Activated CD4-positive, alpha-beta T cell treated with anti-CD3 and anti-CD28 coated beads for 24 hours (primary cell): ENCODE results near the gene HGD.
"Not testable (repeated sequence)": the region's sequence is repeated elsewhere in the genome, so short reads cannot be mapped to it uniquely, and the experiment has no call there.

Source experiments
- DNase-seq, 2 donors: peaks; one replicate each; pipeline ENCODE4 v3.0.0-alpha.2; 2020; ENCODE audit warnings: low read depth in 2 of 2

The HGD gene

DNA sequence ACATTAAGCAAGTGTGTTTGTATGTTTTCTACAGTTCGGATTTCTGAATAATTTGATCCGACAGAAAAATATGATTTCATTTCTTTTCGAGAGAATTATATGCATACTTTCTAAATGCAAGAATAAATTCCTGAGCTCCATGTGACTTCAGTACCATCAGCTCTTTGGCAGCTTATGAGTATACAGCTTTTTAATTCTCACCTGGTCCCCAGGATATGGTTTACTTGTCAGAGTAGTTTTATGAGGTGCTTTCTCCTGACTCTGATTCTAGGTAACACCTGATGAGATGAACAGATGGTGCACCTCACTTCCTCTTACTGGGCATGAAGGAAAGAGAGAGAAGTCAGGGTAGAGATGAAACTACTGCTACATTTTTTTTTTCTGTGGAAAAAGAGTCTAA, 3.1 kb downstream of the HGD start:
- no peak for DNase-seq

DNA sequence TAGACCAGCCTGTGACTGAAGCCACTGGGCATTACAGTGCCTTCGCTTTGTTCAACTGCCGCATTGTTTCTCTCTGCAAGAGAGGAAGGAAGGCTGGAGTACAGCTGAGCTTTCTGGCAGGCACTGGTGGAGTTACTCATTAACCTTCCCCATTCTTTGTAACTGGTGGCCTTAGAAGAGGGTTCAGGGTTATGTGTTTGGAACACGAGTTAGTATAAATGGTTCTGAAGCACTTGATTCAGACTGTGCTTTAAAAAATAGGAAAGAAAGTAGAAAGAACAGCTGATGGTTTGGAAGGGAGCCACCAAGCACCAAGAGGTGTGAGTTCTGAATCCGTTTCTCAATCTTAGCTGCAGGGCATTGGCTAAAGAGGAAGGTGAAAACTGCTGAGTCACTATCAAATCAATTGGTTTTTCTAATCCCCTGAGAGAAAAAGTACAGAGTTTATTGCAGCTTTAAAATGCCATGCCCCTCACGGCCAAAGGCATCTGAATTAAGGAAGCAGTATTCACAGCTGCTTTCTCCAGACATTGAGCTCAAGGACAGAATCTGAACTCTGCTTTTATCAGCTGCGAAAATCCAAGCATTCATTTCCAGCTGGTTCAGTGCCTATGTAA, 3.6 kb downstream of the HGD start:
- DNase-seq: no peak

DNA sequence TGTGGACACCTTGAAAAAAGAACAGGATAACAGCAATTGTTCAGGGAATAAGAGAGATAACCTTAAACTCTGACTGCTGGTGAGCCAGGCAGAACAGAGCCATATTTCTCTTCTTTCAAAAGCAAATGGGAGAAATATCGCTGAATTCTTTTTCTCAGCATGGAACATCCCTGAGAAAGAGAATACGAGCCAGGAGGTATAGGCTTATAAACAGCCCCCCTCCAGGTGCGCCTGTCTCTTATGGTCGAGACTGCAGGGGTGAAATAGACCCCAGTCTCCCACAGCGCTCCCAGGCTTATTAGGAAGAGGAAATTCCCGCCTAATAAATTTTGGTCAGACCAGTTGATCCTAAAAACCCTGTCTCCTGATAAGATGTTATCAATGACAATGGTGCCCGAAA, 4.8 kb downstream of the HGD start:
- not testable (repeated sequence) for DNase-seq

DNA sequence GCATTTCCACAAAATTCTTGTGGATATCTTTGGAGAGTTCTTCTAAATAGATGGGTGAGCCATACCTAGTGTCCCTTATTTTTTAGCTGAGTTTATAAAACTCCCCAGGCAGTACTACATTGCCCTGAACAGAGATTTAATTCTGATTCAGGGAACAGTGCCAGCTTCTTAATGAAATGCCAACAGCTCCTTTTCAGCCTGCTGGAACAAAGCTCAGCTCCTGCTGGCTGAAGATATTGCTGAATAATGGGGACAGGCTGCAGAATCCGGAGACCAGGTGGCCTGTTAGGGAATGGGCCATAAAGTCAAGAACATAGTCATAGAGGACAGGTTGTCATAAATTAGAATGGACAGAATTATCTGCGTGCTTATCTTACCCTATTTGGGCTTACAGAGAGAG, 8.9 kb downstream of the HGD start:
- DNase-seq: no peak

DNA sequence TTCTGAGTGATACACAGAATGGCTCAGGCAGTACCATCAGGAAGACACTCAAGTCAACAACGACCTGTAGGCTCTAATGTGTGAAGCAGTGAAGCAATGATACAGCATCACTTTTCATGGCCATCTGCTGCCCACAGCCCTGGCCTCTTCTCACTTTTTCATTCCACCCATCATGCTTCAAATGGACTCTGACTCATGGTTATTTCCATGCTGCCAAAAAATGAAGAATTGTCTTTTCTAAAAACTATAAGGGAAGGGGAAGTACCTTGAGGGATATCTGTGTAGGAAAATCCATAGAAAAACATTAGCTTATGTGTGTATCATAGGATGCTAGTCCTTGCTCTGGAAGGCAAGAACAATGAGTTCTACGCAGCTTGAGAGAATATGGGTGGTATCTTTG, 11.5 kb downstream of the HGD start:
- DNase-seq: no peak

DNA sequence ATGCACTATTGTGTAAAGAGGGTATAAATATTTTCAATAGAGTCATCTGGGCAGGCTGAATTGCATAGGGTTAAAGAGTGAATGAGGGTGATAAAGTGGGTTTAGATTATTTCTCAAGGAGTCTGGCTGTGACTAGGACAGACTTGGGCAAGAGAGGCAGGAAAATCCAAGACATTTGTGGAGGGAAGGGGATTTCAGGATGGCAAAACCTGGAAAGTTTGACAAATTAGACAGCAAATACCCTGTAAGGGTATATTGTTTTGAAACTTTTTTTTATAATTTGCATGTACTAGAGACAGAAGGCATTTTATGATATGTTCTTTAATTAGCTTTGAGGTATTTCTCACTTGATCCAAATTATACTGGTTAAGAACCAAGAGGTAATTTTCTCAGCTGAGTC, 17.1 kb downstream of the HGD start:
- DNase-seq: no peak

DNA sequence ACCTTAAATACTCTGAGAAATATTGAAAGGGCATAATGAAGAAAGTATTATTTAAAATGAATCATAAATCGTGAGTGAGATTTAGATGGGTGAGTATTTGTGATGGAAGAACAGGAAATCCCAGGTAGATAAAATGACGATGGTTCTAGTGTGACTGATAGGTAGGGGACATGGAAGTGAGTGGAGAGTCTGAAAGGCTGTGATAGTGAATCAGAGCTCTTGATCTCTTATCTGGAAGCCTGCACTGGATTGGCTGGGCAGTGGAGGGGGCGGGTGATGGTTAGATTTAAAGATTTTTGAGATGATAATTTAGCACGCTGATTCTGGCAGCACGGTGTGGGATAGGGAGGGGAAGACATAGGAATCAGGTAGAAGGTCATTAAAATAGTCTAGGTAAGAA, 20.1 kb downstream of the HGD start:
- no peak for DNase-seq

DNA sequence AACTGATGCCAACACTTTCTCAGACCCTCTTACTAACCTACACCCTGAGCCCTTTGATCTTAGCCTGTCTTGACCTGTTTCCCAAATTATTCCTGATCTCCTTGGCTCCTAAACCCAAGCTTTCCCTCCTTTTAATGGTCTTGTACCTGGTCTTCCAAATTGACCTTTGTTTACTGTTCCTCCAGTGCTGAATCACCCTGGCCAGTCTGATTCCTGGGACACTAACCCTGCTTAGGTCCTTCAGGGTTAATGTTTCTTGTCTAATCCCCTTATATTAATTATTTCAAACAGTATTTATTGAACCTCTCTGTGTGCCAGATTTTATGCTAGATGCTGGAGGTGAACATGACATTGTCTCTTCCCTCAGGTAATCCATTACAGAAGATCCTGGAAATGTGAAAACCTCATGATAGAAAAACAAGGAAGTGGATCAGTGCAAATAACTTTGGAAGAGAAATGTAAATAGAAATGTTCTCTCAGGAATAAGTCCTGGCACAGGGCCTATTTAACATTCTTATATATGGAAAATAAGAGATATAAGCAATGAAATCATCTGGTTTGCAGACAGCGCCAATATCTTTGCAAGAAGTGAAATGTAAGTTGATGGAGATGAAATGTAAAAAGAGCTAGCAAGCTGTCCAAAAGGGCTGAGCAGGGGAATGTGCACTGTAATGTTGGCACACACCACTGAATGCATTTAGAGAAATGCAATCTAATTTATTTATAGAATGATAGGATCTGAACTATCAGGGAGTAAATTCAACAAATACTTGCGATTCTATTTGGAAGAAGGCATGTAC, 20.7 kb downstream of the HGD start:
- DNase-seq: no peak

DNA sequence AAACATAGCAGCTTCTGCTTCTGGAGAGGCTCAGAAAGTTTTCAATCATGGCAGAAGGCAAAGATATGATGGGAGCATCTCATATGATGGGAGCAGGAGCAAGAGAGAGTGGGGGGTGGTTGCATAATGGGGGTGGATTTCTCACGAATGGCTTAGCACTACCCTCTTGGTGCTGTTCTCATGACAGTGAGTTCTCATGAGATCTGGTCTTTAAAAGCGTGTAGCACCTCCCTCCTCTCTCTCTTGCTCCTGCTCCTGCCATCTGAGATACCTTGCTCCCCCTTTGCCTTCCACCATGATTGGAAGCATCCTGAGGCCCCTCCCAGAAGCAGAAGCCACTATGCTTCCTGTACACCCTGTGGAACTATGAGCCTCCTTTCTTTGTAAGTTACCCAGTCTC, 22.2 kb downstream of the HGD start:
- no peak for DNase-seq

DNA sequence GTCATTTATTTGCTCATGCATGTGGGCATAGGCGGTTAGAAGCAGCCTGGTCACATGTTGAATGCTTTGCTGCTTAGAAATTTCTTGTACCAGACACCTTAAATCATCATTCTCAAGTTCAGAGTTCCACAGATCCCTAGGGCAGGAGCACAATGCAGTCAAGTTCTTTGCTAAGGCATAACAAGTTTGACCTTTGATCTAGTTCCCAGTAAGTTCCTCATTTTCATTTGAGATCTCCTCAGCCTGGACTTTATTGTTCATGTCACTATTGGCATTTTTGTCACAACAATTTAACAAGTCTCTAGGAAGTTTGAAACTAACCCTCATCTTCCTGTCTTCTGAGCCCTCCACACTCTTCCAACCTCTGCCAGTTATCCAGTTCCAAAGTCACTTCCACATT, 22.8 kb downstream of the HGD start:
- no peak for DNase-seq

DNA sequence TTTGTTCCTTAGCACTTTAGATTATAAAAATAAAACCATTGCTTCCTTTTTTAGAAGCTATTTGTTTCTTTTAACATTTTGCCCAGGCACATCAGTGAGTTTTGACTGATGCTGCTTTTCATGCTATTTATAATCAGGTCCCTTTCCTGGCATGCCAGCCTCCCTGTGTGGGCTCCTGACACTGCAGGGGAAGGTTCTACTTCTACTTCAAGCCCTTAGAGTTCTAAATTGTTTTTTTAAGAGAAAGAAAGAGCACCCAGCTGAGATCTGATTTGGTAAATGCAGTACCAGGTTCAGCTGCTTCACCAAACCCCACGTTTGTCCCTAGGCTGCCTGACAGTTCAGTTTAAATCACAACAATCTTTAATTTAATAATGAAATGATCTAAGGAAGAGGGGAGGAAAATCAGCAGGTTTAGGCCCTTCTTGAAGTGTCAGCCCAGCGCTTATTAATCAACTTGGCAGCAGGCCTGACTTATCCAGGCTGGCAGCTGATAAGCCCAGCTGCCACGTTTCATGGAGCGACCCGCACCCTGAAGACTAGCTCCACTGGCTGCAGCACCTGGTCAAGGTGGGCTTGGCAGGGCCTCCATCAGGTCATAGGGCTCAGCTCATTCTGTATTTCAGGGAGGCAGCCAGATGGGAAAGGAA, 29.0 kb downstream of the HGD start:
- DNase-seq: no peak

DNA sequence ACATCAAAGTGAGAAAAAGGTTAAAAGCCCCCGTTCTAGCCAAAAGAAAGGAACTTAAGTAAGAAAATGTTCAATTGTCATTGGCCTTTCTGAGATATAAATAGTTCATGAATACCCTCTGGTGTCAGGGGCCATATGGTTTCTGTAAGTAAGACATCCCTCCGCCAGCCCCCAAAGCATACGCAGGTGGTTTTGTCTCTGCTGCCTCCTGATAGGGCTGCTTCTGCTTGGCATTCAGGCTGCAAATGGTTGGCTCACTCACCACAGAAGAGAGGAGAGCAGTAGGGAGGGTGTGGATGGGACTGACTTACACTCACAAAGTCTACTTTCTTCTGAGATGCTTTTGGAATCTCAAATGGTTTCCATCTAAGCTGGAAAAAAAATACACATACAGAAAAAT, 29.8 kb downstream of the HGD start:
- DNase-seq: no peak

DNA sequence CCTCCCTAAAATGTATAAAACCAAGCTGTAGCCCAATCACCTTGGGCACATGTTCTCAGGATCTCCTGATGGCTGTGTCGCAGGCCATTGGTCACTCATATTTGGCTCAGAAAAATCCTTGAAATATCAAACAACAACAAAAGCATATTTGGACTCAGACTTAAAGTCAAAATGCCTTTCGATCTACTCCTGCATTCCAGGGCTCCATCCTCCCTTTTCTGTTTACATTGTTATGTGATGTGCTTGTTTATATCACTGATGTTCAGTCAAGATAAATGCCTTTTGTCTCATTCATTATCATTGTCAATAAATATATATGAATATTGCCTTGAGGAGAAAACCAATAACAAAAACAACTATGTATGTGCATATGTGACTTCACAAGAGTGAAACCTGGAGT, 31.7 kb downstream of the HGD start:
- no peak for DNase-seq

DNA sequence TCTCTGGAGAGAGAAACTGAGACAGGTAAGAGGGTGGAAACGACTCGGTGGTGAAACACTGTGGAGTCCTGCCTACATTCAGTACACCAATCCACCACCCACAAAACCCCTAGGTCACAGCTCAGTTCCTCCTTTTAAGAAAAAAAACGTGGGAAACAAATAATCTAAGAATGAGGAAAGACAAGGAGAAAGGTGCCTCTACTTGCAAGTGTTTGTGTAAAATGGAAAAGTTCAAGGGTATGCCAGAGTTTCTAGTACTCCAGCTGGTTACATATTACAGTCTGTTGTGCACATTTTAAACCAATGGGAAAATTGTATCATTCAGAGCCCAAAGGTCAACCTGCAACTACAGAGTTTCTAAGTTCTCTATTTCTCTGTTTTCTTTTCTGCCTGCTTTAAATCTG, 32.2 kb downstream of the HGD start:
- no peak for DNase-seq

DNA sequence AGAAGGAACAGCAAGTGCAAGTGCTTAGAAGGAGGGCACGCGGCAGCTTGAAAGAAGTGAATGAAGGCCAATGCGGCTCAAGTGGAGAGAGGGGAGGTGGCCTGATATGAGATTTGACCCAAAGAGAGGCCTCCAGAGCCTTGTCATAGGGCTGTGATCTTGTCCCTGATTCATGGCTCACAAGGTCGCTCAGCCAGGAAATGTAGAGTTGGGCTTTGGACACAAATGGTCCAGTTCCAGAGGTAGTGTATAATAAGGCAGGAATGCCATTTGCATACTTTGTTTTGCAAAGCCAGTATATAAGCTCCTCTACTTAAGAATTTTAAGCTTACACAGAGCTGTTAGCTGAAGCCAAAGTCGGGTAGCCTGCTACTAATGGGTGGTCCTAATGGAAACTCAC, 33.7 kb downstream of the HGD start:
- DNase-seq: no peak

DNA sequence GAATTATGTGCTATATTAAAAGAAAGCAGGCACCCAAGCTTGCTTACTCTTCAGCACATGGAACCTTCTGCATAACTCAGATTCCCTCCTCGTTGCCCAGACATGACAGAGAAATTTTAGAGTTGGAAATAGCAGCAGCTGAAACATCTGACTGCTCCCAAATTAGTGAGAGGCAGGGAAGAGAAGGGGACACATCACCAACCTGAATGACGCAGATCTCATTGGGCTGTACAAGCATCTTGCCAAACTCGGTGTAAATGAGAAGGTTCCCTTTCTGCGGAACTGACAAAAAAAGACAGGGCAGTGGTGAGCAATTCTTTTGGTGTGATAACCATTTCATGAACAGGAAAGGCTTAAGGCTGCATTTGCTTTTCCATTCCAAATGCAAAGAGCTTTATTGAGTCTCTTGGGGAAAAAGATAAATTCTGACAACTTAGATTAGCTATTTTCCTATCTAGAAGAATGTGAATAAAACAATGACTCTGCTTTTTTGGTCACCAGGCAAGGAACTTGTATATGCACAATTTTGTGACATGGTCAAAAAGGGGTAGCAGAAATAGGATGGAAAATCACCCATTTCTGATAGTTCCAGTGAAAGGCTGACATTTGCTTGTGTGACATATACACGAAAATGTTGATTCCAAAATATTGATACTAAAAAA, 35.1 kb downstream of the HGD start:
- DNase-seq: no peak

DNA sequence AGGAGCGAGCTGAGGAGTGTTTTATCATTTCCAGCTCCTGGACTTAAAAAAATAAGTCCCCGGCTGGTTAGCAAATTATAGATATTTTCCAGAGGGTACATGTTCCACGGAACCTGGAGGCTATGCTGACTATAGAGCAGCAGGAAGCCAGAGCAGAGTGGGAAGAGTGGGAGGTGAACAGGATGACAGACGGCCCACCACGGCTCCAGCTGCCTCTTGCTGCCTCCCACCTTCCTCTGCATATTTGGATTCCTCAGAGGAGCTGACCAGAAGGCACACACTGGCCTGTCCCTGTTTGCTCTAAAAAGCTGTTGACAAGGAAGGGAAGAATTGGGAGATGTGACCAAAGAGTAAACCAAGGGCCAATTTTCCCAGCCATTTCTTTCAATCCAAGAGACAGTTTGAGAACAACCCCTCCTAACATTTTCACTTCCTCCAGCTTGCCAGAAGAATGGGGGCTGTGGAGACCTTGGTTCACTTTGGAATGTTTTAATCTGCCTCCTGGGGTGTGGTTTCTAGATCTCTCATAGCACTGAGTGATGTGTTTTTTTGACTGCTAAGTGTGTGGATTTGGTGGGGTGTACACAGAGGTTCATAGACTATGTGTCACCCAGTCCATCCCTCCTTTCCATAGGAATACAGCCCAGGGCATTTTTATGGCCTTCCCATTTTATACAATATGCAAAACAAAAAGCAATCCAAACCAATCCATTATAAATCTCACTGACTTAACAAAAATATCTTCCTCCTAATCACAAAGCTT, 36.8 kb downstream of the HGD start:
- DNase-seq: no peak

DNA sequence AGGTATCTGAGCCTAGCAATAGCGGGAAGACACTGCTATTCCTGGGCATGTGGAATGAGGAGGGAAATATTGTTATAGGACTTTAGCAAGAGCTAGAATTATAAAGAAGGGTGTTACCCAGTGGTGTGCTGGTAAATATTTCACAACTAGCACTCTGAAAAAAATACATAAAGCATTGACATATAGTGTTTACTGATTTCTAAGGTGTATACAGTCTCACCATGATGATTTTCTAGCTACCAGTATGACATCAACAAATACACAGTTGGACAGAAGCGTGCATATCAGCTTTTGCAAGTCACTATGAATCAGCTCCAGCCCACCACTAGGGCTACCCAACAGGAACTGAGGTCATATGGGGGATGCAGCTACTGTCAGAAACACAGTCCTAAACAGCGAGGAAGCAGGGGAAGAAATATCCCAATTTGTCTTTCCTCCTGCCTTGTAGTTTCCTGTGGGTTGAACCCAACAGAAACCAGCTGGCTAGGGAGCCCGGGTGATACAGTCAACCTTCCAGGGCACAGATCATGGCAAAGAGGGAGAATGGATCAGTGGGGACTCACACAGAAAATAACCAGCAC, 39.6 kb downstream of the HGD start:
- no peak for DNase-seq

DNA sequence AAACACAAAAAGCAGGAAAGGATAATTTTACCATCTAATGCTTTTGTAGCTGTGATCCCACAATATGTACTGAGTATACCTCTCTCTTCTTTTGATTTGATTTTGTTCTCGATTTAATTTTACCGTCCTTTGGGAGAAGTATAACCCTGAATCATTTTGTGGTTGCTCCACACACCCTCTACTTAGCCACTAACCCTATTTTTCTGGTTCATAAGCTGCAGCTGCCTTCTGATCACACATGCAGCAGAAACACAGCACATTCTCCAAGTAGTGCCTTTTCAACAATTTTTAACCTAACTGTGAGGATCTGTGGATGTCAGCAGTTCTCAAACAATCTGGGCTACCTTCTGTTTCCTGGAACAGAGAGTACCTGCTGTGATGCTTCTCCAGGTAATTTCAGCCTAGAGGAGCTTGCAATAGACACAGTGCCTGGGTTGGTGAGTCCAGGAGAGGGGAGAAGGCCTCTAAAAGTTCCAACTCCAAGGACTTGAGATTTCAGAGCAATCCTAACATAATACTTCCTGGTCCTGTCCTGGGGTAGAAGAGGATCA, 40.3 kb downstream of the HGD start:
- DNase-seq: no peak

DNA sequence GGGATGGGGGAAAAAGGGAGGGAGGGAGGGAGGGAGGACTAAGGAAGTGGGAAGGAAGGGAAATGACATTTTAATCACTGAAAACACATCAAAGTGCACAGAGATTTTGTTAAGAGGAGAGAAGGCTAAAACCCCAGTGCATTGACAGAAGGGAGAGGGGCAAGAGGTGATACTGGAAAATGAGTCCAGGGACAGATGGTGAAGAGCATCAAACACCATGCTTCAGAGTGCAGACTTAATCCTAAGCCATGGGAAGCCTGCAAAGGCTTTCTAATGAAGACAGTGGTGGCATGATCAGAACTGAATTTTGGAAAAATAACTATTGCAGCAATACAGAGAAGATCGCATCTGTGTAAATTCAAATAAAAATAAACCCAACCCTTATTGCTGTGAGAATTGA, 41.8 kb downstream of the HGD start:
- no peak for DNase-seq

DNA sequence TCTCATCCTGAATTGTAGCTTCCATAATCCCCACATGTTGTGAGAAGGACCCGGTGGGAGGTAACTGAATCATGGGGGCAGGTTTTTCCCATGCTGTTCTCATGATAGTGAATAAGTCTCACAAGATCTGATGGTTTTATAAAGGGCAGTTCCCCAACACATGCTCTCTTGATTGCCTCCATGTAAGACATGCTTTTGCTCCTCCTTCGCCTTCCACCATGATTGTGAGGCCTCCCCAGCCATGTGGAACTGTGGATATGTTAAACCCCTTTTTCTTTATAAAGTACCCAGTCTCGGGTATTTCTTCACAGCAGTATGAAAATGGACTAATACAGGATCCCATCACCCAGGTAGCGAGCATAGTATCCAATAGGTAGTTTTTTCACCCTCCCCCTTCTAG, 43.2 kb downstream of the HGD start:
- DNase-seq: not testable (repeated sequence)
